SU-DHL-6 (cell line): ENCODE measurements around the gene EPHB1.

Experiments
- EZH2phosphoT487 ChIP-seq: fragments of 200-600 bp; sonication (generic), shearing (Covaris generic); conservative IDR thresholded peaks from 2 replicates; pipeline ENCODE4 v1.6.1; 2018; ENCODE audit warnings: mild to moderate bottlenecking, antibody characterized with exemption, low read length, moderate library complexity, mixed read lengths
- TF ChIP-seq, protein P1 (sequence below): fragments of 200-600 bp; sonication (generic); IDR thresholded peaks from one replicate; pipeline ENCODE4 v1.5.1; 2017; ENCODE audit warnings: antibody characterized with exemption, mild to moderate bottlenecking, low read length, moderate library complexity; ENCODE audit not compliant: insufficient read depth, poor library complexity, severe bottlenecking

DNA sequence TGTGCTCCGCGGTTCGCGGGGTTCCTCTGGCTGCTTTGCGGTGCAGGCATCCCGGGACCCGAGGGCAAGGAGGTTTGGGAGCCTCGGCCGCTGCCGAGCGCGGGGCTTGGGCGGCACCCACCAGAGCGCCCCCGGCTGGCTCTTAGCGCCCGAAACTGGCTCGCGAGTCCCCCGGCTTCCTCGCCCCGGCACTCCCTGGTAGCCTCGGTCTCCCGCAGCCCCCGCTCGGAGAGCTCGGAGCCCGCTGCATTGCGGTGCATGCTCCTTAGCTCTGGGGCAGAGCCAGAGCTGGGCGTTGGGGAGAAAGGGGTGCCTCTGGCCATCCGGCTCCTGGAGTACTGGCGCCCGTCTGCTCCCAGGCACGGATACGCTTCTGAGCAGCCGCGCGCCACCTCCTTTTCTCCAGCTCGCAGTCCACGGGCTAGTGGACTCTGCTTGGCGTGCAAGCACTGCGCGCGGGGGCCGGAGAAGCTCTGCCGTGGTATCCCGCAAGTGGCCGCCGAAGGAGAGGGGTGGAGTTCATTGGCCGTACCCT lies 753 bp downstream of the EPHB1 start:
- TF ChIP-seq, protein P1, sequence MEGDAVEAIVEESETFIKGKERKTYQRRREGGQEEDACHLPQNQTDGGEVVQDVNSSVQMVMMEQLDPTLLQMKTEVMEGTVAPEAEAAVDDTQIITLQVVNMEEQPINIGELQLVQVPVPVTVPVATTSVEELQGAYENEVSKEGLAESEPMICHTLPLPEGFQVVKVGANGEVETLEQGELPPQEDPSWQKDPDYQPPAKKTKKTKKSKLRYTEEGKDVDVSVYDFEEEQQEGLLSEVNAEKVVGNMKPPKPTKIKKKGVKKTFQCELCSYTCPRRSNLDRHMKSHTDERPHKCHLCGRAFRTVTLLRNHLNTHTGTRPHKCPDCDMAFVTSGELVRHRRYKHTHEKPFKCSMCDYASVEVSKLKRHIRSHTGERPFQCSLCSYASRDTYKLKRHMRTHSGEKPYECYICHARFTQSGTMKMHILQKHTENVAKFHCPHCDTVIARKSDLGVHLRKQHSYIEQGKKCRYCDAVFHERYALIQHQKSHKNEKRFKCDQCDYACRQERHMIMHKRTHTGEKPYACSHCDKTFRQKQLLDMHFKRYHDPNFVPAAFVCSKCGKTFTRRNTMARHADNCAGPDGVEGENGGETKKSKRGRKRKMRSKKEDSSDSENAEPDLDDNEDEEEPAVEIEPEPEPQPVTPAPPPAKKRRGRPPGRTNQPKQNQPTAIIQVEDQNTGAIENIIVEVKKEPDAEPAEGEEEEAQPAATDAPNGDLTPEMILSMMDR: no peak
- TF ChIP-seq EZH2phosphoT487: no peak
